Neural progenitor cell (in vitro differentiated cells): ENCODE results near the gene PBX1. TPM values are rescaled to one million over a fixed set of nuclear protein-coding genes. Genes with fewer than 3 reads are reported as not detected.

Source experiments
- DNase-seq: peaks from one replicate; pipeline ENCODE4 v3.0.0-alpha.2; 2016; ENCODE audit warnings: low spot score
- H2AFZ ChIP-seq: fragments of 200-600 bp; sonication (generic); replicated peaks from 2 replicates; pipeline ENCODE4 v1.6.1; 2016; ENCODE audit warnings: antibody characterized with exemption
- H3F3A ChIP-seq: fragments of 200-600 bp; sonication (generic); 2 replicates; pipeline ENCODE4 v1.6.1; 2016; ENCODE audit warnings: antibody characterized with exemption, low read depth
- H3K27ac ChIP-seq: fragments of 200-600 bp; sonication (generic); 2 replicates; pipeline ENCODE4 v1.5.1; 2016; ENCODE audit warnings: mild to moderate bottlenecking
- H3K27me3 ChIP-seq: fragments of 200-600 bp; sonication (generic); 2 replicates; pipeline ENCODE4 v1.6.1; 2016; ENCODE audit warnings: mild to moderate bottlenecking, moderate library complexity
- H3K36me3 ChIP-seq: fragments of 200-600 bp; sonication (generic); 2 replicates; pipeline ENCODE4 v1.5.1; 2016
- H3K4me1 ChIP-seq: fragments of 200-600 bp; sonication (generic); 2 replicates; pipeline ENCODE4 v1.6.1; 2016; ENCODE audit warnings: mixed run types
- H3K4me2 ChIP-seq: fragments of 200-600 bp; sonication (generic); 2 replicates; pipeline ENCODE4 v1.6.1; 2016
- H3K4me3 ChIP-seq: fragments of 200-600 bp; sonication (generic); 2 replicates; pipeline ENCODE4 v1.5.1; 2016
- H3K79me2 ChIP-seq: fragments of 200-600 bp; sonication (generic); 2 replicates; pipeline ENCODE4 v1.6.1; 2016; ENCODE audit warnings: low read depth
- H3K9ac ChIP-seq: fragments of 200-600 bp; sonication (generic); 2 replicates; pipeline ENCODE4 v1.6.1; 2016
- H3K9me3 ChIP-seq: fragments of 200-600 bp; sonication (generic); 2 replicates; pipeline ENCODE4 v1.5.1; 2016; ENCODE audit warnings: low read depth
- H4K20me1 ChIP-seq: fragments of 200-600 bp; sonication (generic); 2 replicates; pipeline ENCODE4 v1.6.1; 2016; ENCODE audit warnings: low read depth
- H3K27ac Mint-ChIP-seq: 3 replicates; pipeline ENCODE4 v1.8.0; 2021; ENCODE audit warnings: mixed read lengths
- H3K27me3 Mint-ChIP-seq: 2 replicates; pipeline ENCODE4 v1.8.0; 2022; ENCODE audit warnings: low read depth, mild to moderate bottlenecking, inconsistent platforms, moderate library complexity, mixed read lengths; ENCODE audit not compliant: insufficient read depth
- H3K36me3 Mint-ChIP-seq: 3 replicates; pipeline ENCODE4 v1.8.0; 2021; ENCODE audit warnings: mixed read lengths
- H3K4me1 Mint-ChIP-seq: 3 replicates; pipeline ENCODE4 v1.8.0; 2021; ENCODE audit warnings: mixed read lengths
- H3K4me3 Mint-ChIP-seq: 3 replicates; pipeline ENCODE4 v1.8.0; 2021; ENCODE audit warnings: mild to moderate bottlenecking, moderate library complexity, mixed read lengths
- H3K9me3 Mint-ChIP-seq: 3 replicates; pipeline ENCODE4 v1.8.0; 2020; ENCODE audit warnings: mixed read lengths
- EZH2 ChIP-seq: fragments of 200-600 bp; sonication (generic); IDR thresholded peaks from 2 replicates; pipeline ENCODE4 v1.6.1; 2017; ENCODE audit warnings: antibody characterized with exemption, mild to moderate bottlenecking, moderate library complexity
- EZH2phosphoT487 ChIP-seq: fragments of 200-600 bp; sonication (generic); IDR thresholded peaks from 2 replicates; pipeline ENCODE4 v1.6.1; 2017; ENCODE audit warnings: antibody characterized with exemption
- total RNA-seq: library from RNA; depleted of rRNA; stranded (reverse); fragments of >200 nt; gene quantifications from 2 replicates; pipeline ENCODE4 v1.2.3, GENCODE V29; 2015; ENCODE audit warnings: low replicate concordance
- TF ChIP-seq, protein P1 (sequence below): fragments of 200-600 bp; sonication (generic); IDR thresholded peaks from 2 replicates; pipeline ENCODE4 v1.5.1; 2017; ENCODE audit warnings: antibody characterized with exemption, mild to moderate bottlenecking

PBX1 gene
- total RNA-seq, 1 donor from 2014 or later = 91.1 TPM

DNA sequence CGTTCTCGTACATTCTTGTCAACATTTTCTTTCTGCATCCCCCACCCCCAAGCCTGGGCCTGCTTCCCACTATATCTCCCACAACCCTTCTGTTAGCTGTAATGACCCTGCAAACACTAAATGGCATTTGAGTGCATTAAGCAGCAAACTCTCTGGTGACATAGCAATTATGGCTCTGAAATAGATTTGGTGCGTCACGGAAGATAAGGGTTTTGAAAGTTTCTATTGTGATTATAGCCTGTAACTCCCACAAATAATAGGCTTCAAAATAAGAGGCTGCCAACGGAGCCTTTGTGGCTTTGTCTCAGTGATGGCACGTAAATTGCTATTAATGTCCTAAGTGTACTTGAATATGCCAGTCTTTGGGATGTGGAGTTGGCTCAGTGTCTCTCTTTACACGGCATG is 277.6 kb downstream of the PBX1 start:
- no peak overlapping the region for H3K27ac ChIP-seq
- no peak overlapping the region for H3K4me2 ChIP-seq
- peaks cover 2% of the 10 kb centered on the region for H3K4me1 Mint-ChIP-seq
- H4K20me1 ChIP-seq = no peaks in the 10 kb centered on the region
- H3K4me1 ChIP-seq = no peaks in the 10 kb centered on the region
- H3K9ac ChIP-seq = no peak overlapping the region
- no peak overlapping the region for H3K27ac Mint-ChIP-seq
- no peaks in the 10 kb centered on the region for H3K36me3 ChIP-seq
- H3K4me3 ChIP-seq = no peak overlapping the region
- H3K9me3 Mint-ChIP-seq = no peaks in the 10 kb centered on the region
- H3F3A ChIP-seq = no peaks in the 10 kb centered on the region
- no peaks in the 10 kb centered on the region for H3K9me3 ChIP-seq
- no peaks in the 10 kb centered on the region for H3K27me3 ChIP-seq
- H3K4me3 Mint-ChIP-seq = no peak overlapping the region
- no peaks in the 10 kb centered on the region for H3K79me2 ChIP-seq
- DNase-seq = no peak
- no peak overlapping the region for H2AFZ ChIP-seq
- H3K27me3 Mint-ChIP-seq = no peaks in the 10 kb centered on the region
- TF ChIP-seq EZH2phosphoT487 = no peak
- TF ChIP-seq, protein P1, sequence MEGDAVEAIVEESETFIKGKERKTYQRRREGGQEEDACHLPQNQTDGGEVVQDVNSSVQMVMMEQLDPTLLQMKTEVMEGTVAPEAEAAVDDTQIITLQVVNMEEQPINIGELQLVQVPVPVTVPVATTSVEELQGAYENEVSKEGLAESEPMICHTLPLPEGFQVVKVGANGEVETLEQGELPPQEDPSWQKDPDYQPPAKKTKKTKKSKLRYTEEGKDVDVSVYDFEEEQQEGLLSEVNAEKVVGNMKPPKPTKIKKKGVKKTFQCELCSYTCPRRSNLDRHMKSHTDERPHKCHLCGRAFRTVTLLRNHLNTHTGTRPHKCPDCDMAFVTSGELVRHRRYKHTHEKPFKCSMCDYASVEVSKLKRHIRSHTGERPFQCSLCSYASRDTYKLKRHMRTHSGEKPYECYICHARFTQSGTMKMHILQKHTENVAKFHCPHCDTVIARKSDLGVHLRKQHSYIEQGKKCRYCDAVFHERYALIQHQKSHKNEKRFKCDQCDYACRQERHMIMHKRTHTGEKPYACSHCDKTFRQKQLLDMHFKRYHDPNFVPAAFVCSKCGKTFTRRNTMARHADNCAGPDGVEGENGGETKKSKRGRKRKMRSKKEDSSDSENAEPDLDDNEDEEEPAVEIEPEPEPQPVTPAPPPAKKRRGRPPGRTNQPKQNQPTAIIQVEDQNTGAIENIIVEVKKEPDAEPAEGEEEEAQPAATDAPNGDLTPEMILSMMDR = no peak
- no peak for TF ChIP-seq EZH2
- H3K36me3 Mint-ChIP-seq = peaks cover 29% of the 10 kb centered on the region

DNA sequence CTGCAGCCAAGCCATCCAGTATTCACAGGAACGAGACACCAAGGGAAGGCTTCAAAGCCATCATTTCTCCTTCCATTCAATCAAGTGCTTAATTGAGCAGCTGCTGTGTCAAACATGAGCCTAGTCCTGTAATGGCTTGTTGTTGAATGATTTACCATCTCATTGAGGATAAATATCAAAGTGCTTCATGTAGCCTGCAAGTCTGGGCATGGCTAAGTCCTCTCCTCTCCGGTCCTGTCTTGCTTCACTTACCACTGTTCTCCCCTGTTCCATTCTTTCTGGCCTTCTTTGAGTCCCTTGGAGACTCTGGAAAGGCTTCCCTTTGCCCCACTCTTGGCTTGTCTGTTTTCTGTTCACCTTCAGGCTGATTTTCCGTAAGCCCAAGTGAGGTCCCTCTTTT is 279.8 kb downstream of the PBX1 start:
- H3F3A ChIP-seq = no peaks in the 10 kb centered on the region
- peaks cover 2% of the 10 kb centered on the region for H3K4me1 Mint-ChIP-seq
- no peak overlapping the region for H3K27ac Mint-ChIP-seq
- H3K36me3 Mint-ChIP-seq = peaks cover 21% of the 10 kb centered on the region
- no peaks in the 10 kb centered on the region for H3K27me3 ChIP-seq
- H3K4me1 ChIP-seq = peaks cover 11% of the 10 kb centered on the region
- DNase-seq = no peak
- no peaks in the 10 kb centered on the region for H4K20me1 ChIP-seq
- H3K4me2 ChIP-seq = no peak overlapping the region
- no peak overlapping the region for H2AFZ ChIP-seq
- no peak for TF ChIP-seq EZH2phosphoT487
- TF ChIP-seq, protein P1 = no peak
- H3K9me3 ChIP-seq = no peaks in the 10 kb centered on the region
- H3K27ac ChIP-seq = no peak overlapping the region
- H3K4me3 Mint-ChIP-seq = no peak overlapping the region
- no peak overlapping the region for H3K9ac ChIP-seq
- no peaks in the 10 kb centered on the region for H3K9me3 Mint-ChIP-seq
- no peaks in the 10 kb centered on the region for H3K36me3 ChIP-seq
- H3K27me3 Mint-ChIP-seq = no peaks in the 10 kb centered on the region
- H3K4me3 ChIP-seq = no peak overlapping the region
- H3K79me2 ChIP-seq = no peaks in the 10 kb centered on the region

DNA sequence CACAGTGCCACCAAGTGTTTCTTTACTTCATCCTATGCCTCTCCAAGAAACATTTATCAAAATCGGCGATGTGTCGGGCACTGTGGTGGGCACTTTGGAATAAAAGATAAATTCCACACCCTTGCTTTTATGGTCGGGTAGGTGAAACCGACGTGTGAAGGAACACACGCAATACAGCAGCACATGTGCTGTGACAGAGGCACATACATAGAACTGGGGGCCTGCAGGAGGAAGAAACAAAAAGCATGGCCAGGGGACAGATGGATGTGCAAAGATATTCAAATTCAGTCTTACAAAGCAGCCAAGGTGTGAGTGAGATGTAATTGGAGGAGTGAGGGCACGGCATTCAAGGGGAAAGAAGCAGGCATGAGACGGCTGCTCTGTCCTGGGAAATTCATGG is 282.0 kb downstream of the PBX1 start:
- Histone ChIP-seq H3K4me1 (peaks cover 16% of the 10 kb centered on the region), H3K79me2 (no peaks in the 10 kb centered on the region), H4K20me1 (no peaks in the 10 kb centered on the region), H3K9ac (no peak overlapping the region), H3K27ac (no peak overlapping the region), H3K36me3 (peaks cover 10% of the 10 kb centered on the region), H3K27me3 (no peaks in the 10 kb centered on the region), H2AFZ (no peak overlapping the region), H3F3A (no peaks in the 10 kb centered on the region), H3K9me3 (no peaks in the 10 kb centered on the region), H3K4me2 (no peak overlapping the region), H3K4me3 (no peak overlapping the region)
- Mint-ChIP-seq H3K4me3 (no peak overlapping the region), H3K4me1 (peaks cover 2% of the 10 kb centered on the region), H3K9me3 (no peaks in the 10 kb centered on the region), H3K27ac (no peak overlapping the region), H3K36me3 (peaks cover 31% of the 10 kb centered on the region), H3K27me3 (no peaks in the 10 kb centered on the region)
- no peak for DNase-seq
- TF ChIP-seq, protein P1 = no peak
- TF ChIP-seq EZH2phosphoT487 (no peak), EZH2 (no peak)
